22Rv1 (cell line): Measurements from ENCODE around the gene CCDC93.

Source experiments
- CTCF ChIP-seq: fragments of 450-650 bp; IDR thresholded peaks from 2 replicates; pipeline ENCODE4 v1.5.1; 2017; ENCODE audit warnings: mild to moderate bottlenecking
- ZFX ChIP-seq: fragments of 450-650 bp; IDR thresholded peaks from 2 replicates; pipeline ENCODE4 v1.6.1; 2017; ENCODE audit warnings: antibody characterized with exemption, borderline replicate concordance

GRCh38 chr2:118006861-118007260 lies 7.0 kb downstream of the CCDC93 start:
- TF ChIP-seq CTCF (no peak), ZFX (no peak)
